Calu3 (cell line): ENCODE results near the gene PTCD3. TPM values are rescaled to one million over a fixed set of nuclear protein-coding genes. Genes with fewer than 3 reads are reported as not detected.

Source experiments
- BruUV-seq: library from RNA; stranded (reverse); fragments of 400-500 nt; replicated peaks from 2 replicates; lab custom pipeline; 2021; lab: Mats Ljungman, UMichigan
- CTCF ChIA-PET: fragments of 300-600 bp; sonication (Branson Sonifier 250); formaldehyde crosslinking; loops from one replicate; lab custom pipeline; 2022; ENCODE audit warnings: antibody characterized with exemption; lab: Charles Lee
- DNase-seq: peaks from one replicate; pipeline ENCODE4 v3.0.0; 2022
- H3K27ac Mint-ChIP-seq: one replicate; pipeline ENCODE4 v1.8.0; 2022; ENCODE audit warnings: mixed read lengths; ENCODE audit not compliant: unreplicated experiment
- H3K27me3 Mint-ChIP-seq: one replicate; pipeline ENCODE4 v1.8.0; 2022; ENCODE audit warnings: mixed read lengths; ENCODE audit not compliant: unreplicated experiment
- H3K36me3 Mint-ChIP-seq: one replicate; pipeline ENCODE4 v1.8.0; 2022; ENCODE audit warnings: mild to moderate bottlenecking, moderate library complexity, mixed read lengths; ENCODE audit not compliant: insufficient read depth, unreplicated experiment
- H3K4me1 Mint-ChIP-seq: one replicate; pipeline ENCODE4 v1.8.0; 2022; ENCODE audit warnings: mild to moderate bottlenecking, low read depth, mixed read lengths; ENCODE audit not compliant: unreplicated experiment
- H3K4me3 Mint-ChIP-seq: one replicate; pipeline ENCODE4 v1.8.0; 2022; ENCODE audit warnings: mild to moderate bottlenecking, low read depth, moderate library complexity, mixed read lengths; ENCODE audit not compliant: unreplicated experiment
- H3K9me3 Mint-ChIP-seq: one replicate; pipeline ENCODE4 v1.8.0; 2022; ENCODE audit warnings: low read depth, mixed read lengths; ENCODE audit not compliant: unreplicated experiment
- CTCF ChIP-seq: fragments of 200-600 bp; IDR thresholded peaks from one replicate; pipeline ENCODE4 v1.8.0; 2022; ENCODE audit warnings: antibody characterized with exemption; ENCODE audit not compliant: unreplicated experiment
- intact Hi-C: fragments of 100-400 bp; cut with micrococcal nuclease; formaldehyde crosslinking; loops from one replicate; pipeline ENCODE4 v1.10.0; 2022; ENCODE audit not compliant: unreplicated experiment
- total RNA-seq: library from RNA; stranded (reverse); gene quantifications from 2 replicates; pipeline ENCODE4 v1.2.3, GENCODE V29; 2022

PTCD3 gene
- total RNA-seq, 1 experiment from 2014 or later: 113 TPM

- H3K4me1 Mint-ChIP-seq: no peaks in the 10 kb centered on the region
- no peak overlapping the region for H3K4me3 Mint-ChIP-seq
- intact Hi-C loops: loop anchor here (5.0 to 10.0 kb wide), 2 partner anchors 195 to 358 kb away; partner anchors contain the start of gene ST3GAL5
- H3K36me3 Mint-ChIP-seq: peaks cover 29% of the 10 kb centered on the region
- H3K27me3 Mint-ChIP-seq: no peaks in the 10 kb centered on the region
- CTCF ChIA-PET: no interaction called here
- TF ChIP-seq CTCF: no peak
- DNase-seq: no peak
- no peak overlapping the region for H3K27ac Mint-ChIP-seq
- BruUV-seq: no TSS peak
- H3K9me3 Mint-ChIP-seq: no peaks in the 10 kb centered on the region
These were observed 23.3 kb upstream of the PTCD3 start for GRCh38 chr2:86082756-86083155.

- Mint-ChIP-seq H3K4me3 (no peak overlapping the region), H3K4me1 (no peaks in the 10 kb centered on the region), H3K27me3 (no peaks in the 10 kb centered on the region), H3K9me3 (no peaks in the 10 kb centered on the region), H3K36me3 (peaks cover 36% of the 10 kb centered on the region), H3K27ac (no peak overlapping the region)
- no peak for TF ChIP-seq CTCF
- CTCF ChIA-PET: interaction anchor here (0.6 kb wide), 1 partner anchor 24 kb away, joined by 3 read pairs; no protein-coding TSS in a partner anchor
- BruUV-seq: no TSS peak
- DNase-seq: no peak
- intact Hi-C loops: loop anchor here (10.0 kb wide), 1 partner anchor 363 kb away; no protein-coding TSS in a partner anchor
These were observed 17.8 kb upstream of the PTCD3 start for GRCh38 chr2:86087936-86088850.

GRCh38 chr2:86094229-86094628 is 11.8 kb upstream of the PTCD3 start:
- Mint-ChIP-seq H3K9me3 (no peaks in the 10 kb centered on the region), H3K27ac (no peak overlapping the region), H3K27me3 (no peaks in the 10 kb centered on the region), H3K36me3 (peaks cover 27% of the 10 kb centered on the region), H3K4me1 (no peaks in the 10 kb centered on the region), H3K4me3 (no peak overlapping the region)
- CTCF ChIA-PET: no interaction called here
- BruUV-seq: no TSS peak
- intact Hi-C loops: no loop called here
- DNase-seq: no peak
- TF ChIP-seq CTCF: no peak

- CTCF ChIA-PET: no interaction called here
- BruUV-seq: no TSS peak
These were observed 8.7 kb upstream of the PTCD3 start for GRCh38 chr2:86097114-86097896.

More at GRCh38 chr2:86097114-86097896, 8.7 kb upstream of the PTCD3 start:
- no peaks in the 10 kb centered on the region for H3K9me3 Mint-ChIP-seq
- intact Hi-C loops: no loop called here
- H3K4me1 Mint-ChIP-seq: no peaks in the 10 kb centered on the region
- H3K27me3 Mint-ChIP-seq: no peaks in the 10 kb centered on the region
- no peak for TF ChIP-seq CTCF
- peaks cover 25% of the 10 kb centered on the region for H3K36me3 Mint-ChIP-seq
- no peak for DNase-seq
- H3K27ac Mint-ChIP-seq: no peak overlapping the region
- no peak overlapping the region for H3K4me3 Mint-ChIP-seq
